ENCODE data around the gene ZC3H6. TPM values are rescaled to one million over a fixed set of nuclear protein-coding genes. Genes with fewer than 3 reads are reported as not detected.

ZC3H6 gene
- total RNA-seq (10 to 100 TPM; 11.8 to 42.1 (median 23.7) TPM), polyA plus RNA-seq (1 to 10 TPM; 9.1 to 9.4 TPM), total RNA-seq (80.1 reads per million, percentile 80 among the genes with 10 or more reads in this experiment)

GRCh38 chr2:112275311-112275886, at the start of gene ZC3H6:
TSS of gene ZC3H6 (plus strand) at chr2:112275597. CDS start at chr2:112275995, 398 bp downstream.
- peak within 1 kb of the TSS; percentile 85 to 95 (median 94) for H3K4me3 Mint-ChIP-seq
- peaks cover 9 to 36% (median 25%) of the 10 kb centered on the region in 7 donors for H3K4me1 Mint-ChIP-seq
- ChIA-PET CTCF (interaction anchor here (0.9 kb wide), 1 partner anchor 16 kb away, joined by 3 read pairs; no protein-coding TSS in a partner anchor), POLR2A (interaction anchor here (0.9 to 1.5 kb wide), 7 partner anchors 9 to 88 kb away, joined by 3 to 22 read pairs (median 6); partner anchors contain the start of gene ZC3H8)
- DNase-seq (peak; percentile 96 to 100 (median 100)), ATAC-seq (peak; percentile 98)
- peaks cover 0 to 6% (median 0%) of the 10 kb centered on the region in 11 donors for H3K9me3 Mint-ChIP-seq
- peak within 1 kb of the TSS; percentile 90 to 99 (median 98) for H3K27ac Mint-ChIP-seq
- no peaks in the 10 kb centered on the region for H3K27me3 ChIP-seq (ENCODE audit: control insufficient read depth in 2 of 2, insufficient read depth in 2 of 2, low read length in 2 of 2)
- peaks cover 14 to 18% of the 10 kb centered on the region in 2 donors for H3K4me1 ChIP-seq (ENCODE audit: control insufficient read depth in 2 of 2, insufficient read depth in 2 of 2, low read length in 2 of 2)
- no peaks in the 10 kb centered on the region for H3K36me3 Mint-ChIP-seq
- peak within 1 kb of the TSS; percentile 100 for H3K27ac ChIP-seq (ENCODE audit: low read depth, low read length)
- H3K9me3 ChIP-seq (ENCODE audit: control insufficient read depth in 2 of 3, low read length in 3 of 3), result no peaks in the 10 kb centered on the region
- H3K36me3 ChIP-seq (ENCODE audit: control insufficient read depth in 2 of 3, insufficient read depth in 3 of 3, low read length in 3 of 3), result no peaks in the 10 kb centered on the region
- intact Hi-C loops (cut with micrococcal nuclease), result loop anchor here (1.0 to 10.0 kb wide), 17 partner anchors 16 to 1619 kb away; partner anchors contain the start of genes CHCHD5 (in 2 of the 2), TMEM87B (in 2 of the 2), ACTR3 (in 1 of the 2) and ANAPC1 (in 1 of the 2)
- H3K27me3 Mint-ChIP-seq, result peaks cover 0 to 3% (median 0%) of the 10 kb centered on the region in 5 donors
- H3K4me3 ChIP-seq (ENCODE audit: low read length), result peak within 1 kb of the TSS; percentile 99

GRCh38 chr2:112229348-112229747, 46.0 kb upstream of the ZC3H6 start:
- H3K36me3 ChIP-seq (ENCODE audit: control insufficient read depth in 2 of 3, insufficient read depth in 3 of 3, low read length in 3 of 3), result peaks cover 0 to 34% (median 0%) of the 10 kb centered on the region in 3 experiments
- Mint-ChIP-seq H3K4me1 (peaks cover 0 to 14% (median 4%) of the 10 kb centered on the region in 7 donors), H3K27me3 (no peaks in the 10 kb centered on the region), H3K27ac (peak overlapping the region in 4 of 9 donors; percentile 26 to 72 (median 38)), H3K36me3 (peaks cover 11 to 45% (median 38%) of the 10 kb centered on the region in 5 donors), H3K9me3 (peaks cover 0 to 2% (median 0%) of the 10 kb centered on the region in 11 donors), H3K4me3 (no peak overlapping the region)
- no peak overlapping the region for H3K27ac ChIP-seq (ENCODE audit: low read depth, low read length)
- no peak overlapping the region for H3K4me3 ChIP-seq (ENCODE audit: low read length)
- DNase-seq (no peak), ATAC-seq (no peak)
- no peaks in the 10 kb centered on the region for H3K9me3 ChIP-seq (ENCODE audit: control insufficient read depth in 2 of 3, low read length in 3 of 3)
- ChIA-PET POLR2A (no interaction called here), CTCF (no interaction called here)
- H3K27me3 ChIP-seq (ENCODE audit: control insufficient read depth in 2 of 2, insufficient read depth in 2 of 2, low read length in 2 of 2), result no peaks in the 10 kb centered on the region
- no peaks in the 10 kb centered on the region for H3K4me1 ChIP-seq (ENCODE audit: control insufficient read depth in 2 of 2, insufficient read depth in 2 of 2, low read length in 2 of 2)
- intact Hi-C loops (cut with micrococcal nuclease), result loop anchor here in 1 of 2 donors (5.0 kb wide), 1 partner anchor 42 kb away; no protein-coding TSS in a partner anchor

GRCh38 chr2:112230371-112230770, 45.0 kb upstream of the ZC3H6 start:
- Histone ChIP-seq H3K9me3 (ENCODE audit: control insufficient read depth in 2 of 3, low read length in 3 of 3) (no peaks in the 10 kb centered on the region), H3K27me3 (ENCODE audit: control insufficient read depth in 2 of 2, insufficient read depth in 2 of 2, low read length in 2 of 2) (no peaks in the 10 kb centered on the region), H3K4me1 (ENCODE audit: control insufficient read depth in 2 of 2, insufficient read depth in 2 of 2, low read length in 2 of 2) (no peaks in the 10 kb centered on the region), H3K27ac (ENCODE audit: low read depth, low read length) (no peak overlapping the region), H3K4me3 (ENCODE audit: low read length) (no peak overlapping the region), H3K36me3 (ENCODE audit: control insufficient read depth in 2 of 3, insufficient read depth in 3 of 3, low read length in 3 of 3) (peaks cover 0 to 34% (median 0%) of the 10 kb centered on the region in 3 experiments)
- H3K36me3 Mint-ChIP-seq, result peaks cover 11 to 38% (median 30%) of the 10 kb centered on the region in 5 donors
- H3K9me3 Mint-ChIP-seq, result peaks cover 0 to 2% (median 0%) of the 10 kb centered on the region in 11 donors
- no peak for ATAC-seq
- no peak overlapping the region for H3K4me3 Mint-ChIP-seq
- CTCF ChIA-PET, result no interaction called here
- intact Hi-C loops (cut with micrococcal nuclease), result no loop called here
- H3K4me1 Mint-ChIP-seq, result peaks cover 0 to 14% (median 1%) of the 10 kb centered on the region in 7 donors
- DNase-seq, result no peak
- POLR2A ChIA-PET, result no interaction called here
- H3K27me3 Mint-ChIP-seq, result no peaks in the 10 kb centered on the region
- no peak overlapping the region for H3K27ac Mint-ChIP-seq

- peak overlapping the region in 4 of 9 donors; percentile 11 to 67 (median 36) for H3K27ac Mint-ChIP-seq
- H3K27me3 ChIP-seq (ENCODE audit: control insufficient read depth in 2 of 2, insufficient read depth in 2 of 2, low read length in 2 of 2), result no peaks in the 10 kb centered on the region
- H3K9me3 ChIP-seq (ENCODE audit: control insufficient read depth in 2 of 3, low read length in 3 of 3), result no peaks in the 10 kb centered on the region
- no peak overlapping the region for H3K4me3 Mint-ChIP-seq
- intact Hi-C loops (cut with micrococcal nuclease), result loop anchor here in 1 of 2 donors (5.0 kb wide), 1 partner anchor 33 kb away; no protein-coding TSS in a partner anchor
- peaks cover 0 to 8% (median 0%) of the 10 kb centered on the region in 3 experiments for H3K36me3 ChIP-seq (ENCODE audit: control insufficient read depth in 2 of 3, insufficient read depth in 3 of 3, low read length in 3 of 3)
- CTCF ChIA-PET, result no interaction called here
- DNase-seq (no peak), ATAC-seq (no peak)
- no peaks in the 10 kb centered on the region for H3K9me3 Mint-ChIP-seq
- H3K4me1 ChIP-seq (ENCODE audit: control insufficient read depth in 2 of 2, insufficient read depth in 2 of 2, low read length in 2 of 2), result peaks cover 0 to 23% of the 10 kb centered on the region in 2 donors
- H3K4me3 ChIP-seq (ENCODE audit: low read length), result no peak overlapping the region
- no peaks in the 10 kb centered on the region for H3K27me3 Mint-ChIP-seq
- H3K36me3 Mint-ChIP-seq, result peaks cover 0 to 24% (median 12%) of the 10 kb centered on the region in 5 donors
- no peak overlapping the region for H3K27ac ChIP-seq (ENCODE audit: low read depth, low read length)
- POLR2A ChIA-PET, result interaction anchor here (0.8 to 1.5 kb wide), 3 partner anchors 12 to 58 kb away, joined by 3 to 5 read pairs (median 3); no protein-coding TSS in a partner anchor
- H3K4me1 Mint-ChIP-seq, result peaks cover 12 to 51% (median 48%) of the 10 kb centered on the region in 7 donors
Measured at GRCh38 chr2:112239862-112240261, 35.5 kb upstream of the ZC3H6 start.

- H3K27me3 Mint-ChIP-seq, result no peaks in the 10 kb centered on the region
- H3K9me3 ChIP-seq (ENCODE audit: control insufficient read depth in 2 of 3, low read length in 3 of 3), result no peaks in the 10 kb centered on the region
- ChIA-PET CTCF (interaction anchor here (0.7 kb wide), 1 partner anchor 20 kb away, joined by 3 read pairs; no protein-coding TSS in a partner anchor), POLR2A (interaction anchor here (1.2 to 1.9 kb wide), 5 partner anchors 9 to 59 kb away, joined by 3 to 12 read pairs (median 7); partner anchors contain the start of gene ZC3H8)
- ATAC-seq (peak; percentile 53), DNase-seq (peak in 6 of 9 donors; percentile 14 to 39 (median 30))
- peak overlapping the region; percentile 34 for H3K27ac ChIP-seq (ENCODE audit: low read depth, low read length)
- H3K27me3 ChIP-seq (ENCODE audit: control insufficient read depth in 2 of 2, insufficient read depth in 2 of 2, low read length in 2 of 2), result no peaks in the 10 kb centered on the region
- intact Hi-C loops (cut with micrococcal nuclease), result loop anchor here in 1 of 2 donors (1.0 to 5.0 kb wide), 3 partner anchors 13 to 121 kb away; partner anchors contain the start of gene ZC3H8
- peaks cover 5 to 35% (median 27%) of the 10 kb centered on the region in 5 donors for H3K36me3 Mint-ChIP-seq
- H3K4me1 ChIP-seq (ENCODE audit: control insufficient read depth in 2 of 2, insufficient read depth in 2 of 2, low read length in 2 of 2), result peaks cover 0 to 23% of the 10 kb centered on the region in 2 donors
- peaks cover 13 to 59% (median 57%) of the 10 kb centered on the region in 7 donors for H3K4me1 Mint-ChIP-seq
- no peaks in the 10 kb centered on the region for H3K9me3 Mint-ChIP-seq
- H3K27ac Mint-ChIP-seq, result peak overlapping the region in 8 of 9 donors; percentile 59 to 85 (median 76)
- H3K4me3 Mint-ChIP-seq, result peak overlapping the region in 8 of 10 donors; percentile 41 to 76 (median 60)
- H3K36me3 ChIP-seq (ENCODE audit: control insufficient read depth in 2 of 3, insufficient read depth in 3 of 3, low read length in 3 of 3), result peaks cover 0 to 10% (median 0%) of the 10 kb centered on the region in 3 experiments
- no peak overlapping the region for H3K4me3 ChIP-seq (ENCODE audit: low read length)
Measured at GRCh38 chr2:112242384-112242783, 33.0 kb upstream of the ZC3H6 start.

- H3K27ac ChIP-seq (ENCODE audit: low read depth, low read length), result no peak overlapping the region
- ATAC-seq (no peak), DNase-seq (no peak)
- Mint-ChIP-seq H3K36me3 (peaks cover 5 to 39% (median 30%) of the 10 kb centered on the region in 5 donors), H3K27me3 (no peaks in the 10 kb centered on the region), H3K4me1 (peaks cover 13 to 59% (median 53%) of the 10 kb centered on the region in 7 donors), H3K27ac (peak overlapping the region in 8 of 9 donors; percentile 59 to 85 (median 74)), H3K9me3 (no peaks in the 10 kb centered on the region), H3K4me3 (peak overlapping the region in 4 of 10 donors; percentile 37 to 76 (median 61))
- H3K4me3 ChIP-seq (ENCODE audit: low read length), result no peak overlapping the region
- peaks cover 0 to 23% of the 10 kb centered on the region in 2 donors for H3K4me1 ChIP-seq (ENCODE audit: control insufficient read depth in 2 of 2, insufficient read depth in 2 of 2, low read length in 2 of 2)
- CTCF ChIA-PET, result interaction anchor here (0.6 kb wide), 1 partner anchor 117 kb away, joined by 5 read pairs; no protein-coding TSS in a partner anchor
- POLR2A ChIA-PET, result interaction anchor here (1.2 to 1.9 kb wide), 4 partner anchors 11 to 60 kb away, joined by 3 to 12 read pairs (median 5); partner anchors contain the start of gene ZC3H8
- H3K36me3 ChIP-seq (ENCODE audit: control insufficient read depth in 2 of 3, insufficient read depth in 3 of 3, low read length in 3 of 3), result peaks cover 0 to 18% (median 0%) of the 10 kb centered on the region in 3 experiments
- H3K27me3 ChIP-seq (ENCODE audit: control insufficient read depth in 2 of 2, insufficient read depth in 2 of 2, low read length in 2 of 2), result no peaks in the 10 kb centered on the region
- intact Hi-C loops (cut with micrococcal nuclease), result loop anchor here in 1 of 2 donors (5.0 kb wide), 1 partner anchor 36 kb away; no protein-coding TSS in a partner anchor
- H3K9me3 ChIP-seq (ENCODE audit: control insufficient read depth in 2 of 3, low read length in 3 of 3), result no peaks in the 10 kb centered on the region
Measured at GRCh38 chr2:112243233-112243632, 32.2 kb upstream of the ZC3H6 start.

All from naive thymus-derived CD4-positive, alpha-beta T cell (primary cell).